Measurements from ENCODE around the gene DNAJC5. TPM values are rescaled to one million over a fixed set of nuclear protein-coding genes. Genes with fewer than 3 reads are reported as not detected.

DNAJC5 gene, protein sequence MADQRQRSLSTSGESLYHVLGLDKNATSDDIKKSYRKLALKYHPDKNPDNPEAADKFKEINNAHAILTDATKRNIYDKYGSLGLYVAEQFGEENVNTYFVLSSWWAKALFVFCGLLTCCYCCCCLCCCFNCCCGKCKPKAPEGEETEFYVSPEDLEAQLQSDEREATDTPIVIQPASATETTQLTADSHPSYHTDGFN
- 49.8 TPM for total RNA-seq
- long read RNA-seq, full-length matches to known transcripts, result 19 of 117 reads
- long read RNA-seq, partial matches to known transcripts, result 16 of 117 reads
- long read RNA-seq, other reads (novel, unspliced or antisense), result 82 of 117 reads

DNA sequence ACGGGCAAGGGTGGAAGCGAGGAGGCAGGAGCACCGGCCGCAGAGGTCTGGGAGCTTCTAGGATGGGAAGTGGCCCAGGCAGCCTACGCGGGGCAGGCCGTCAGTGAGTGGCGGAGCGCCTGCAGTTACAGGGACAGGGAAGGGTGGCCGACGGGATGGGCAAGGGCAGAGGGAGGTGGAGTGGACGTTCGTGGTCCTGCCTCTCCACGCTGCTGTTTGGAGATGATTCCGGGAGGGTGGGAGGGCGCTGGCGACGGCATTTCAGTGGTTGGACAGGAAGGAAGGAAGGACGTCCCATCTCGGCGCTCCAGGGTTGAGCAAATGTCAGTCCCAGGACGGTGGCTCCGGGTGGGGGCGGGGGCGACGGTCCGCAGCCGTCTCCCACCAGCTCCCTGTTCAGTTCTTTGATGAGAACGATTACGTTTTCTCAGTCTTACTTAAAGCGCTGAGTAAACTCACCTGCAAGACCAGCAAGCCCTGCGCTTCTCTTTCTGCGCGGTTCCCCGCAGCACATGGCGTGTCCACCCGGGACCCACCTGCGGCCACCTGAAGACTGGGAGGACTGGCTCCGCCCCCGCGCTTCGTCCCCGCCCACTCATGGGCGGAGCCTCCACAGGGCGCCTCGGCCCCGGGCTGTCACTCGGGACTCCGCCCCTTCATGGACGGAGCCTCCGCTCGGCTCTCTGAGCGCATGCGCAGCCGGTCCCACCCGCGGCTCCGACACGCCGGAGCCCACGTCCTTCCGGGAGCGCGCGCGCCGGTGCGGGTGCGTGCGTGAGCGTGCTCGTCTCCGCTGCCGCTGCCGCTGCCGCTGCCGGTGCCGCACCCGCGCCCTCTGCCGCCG lies at the start of gene DNAJC5:
DNAJC5 (plus strand) TSS at position 769 of the 844 bp plus-strand sequence. CDS start 33,220 bp downstream, outside the sequence.
- Histone ChIP-seq H3K4me3 (peak within 1 kb of the TSS; percentile 70), H3K9me3 (no peaks in the 10 kb centered on the region), H3K27ac (peak within 1 kb of the TSS; percentile 86), H3K4me1 (peaks cover 29% of the 10 kb centered on the region), H3K36me3 (peaks cover 29% of the 10 kb centered on the region), H3K27me3 (no peaks in the 10 kb centered on the region)
- TF ChIP-seq, protein P1, sequence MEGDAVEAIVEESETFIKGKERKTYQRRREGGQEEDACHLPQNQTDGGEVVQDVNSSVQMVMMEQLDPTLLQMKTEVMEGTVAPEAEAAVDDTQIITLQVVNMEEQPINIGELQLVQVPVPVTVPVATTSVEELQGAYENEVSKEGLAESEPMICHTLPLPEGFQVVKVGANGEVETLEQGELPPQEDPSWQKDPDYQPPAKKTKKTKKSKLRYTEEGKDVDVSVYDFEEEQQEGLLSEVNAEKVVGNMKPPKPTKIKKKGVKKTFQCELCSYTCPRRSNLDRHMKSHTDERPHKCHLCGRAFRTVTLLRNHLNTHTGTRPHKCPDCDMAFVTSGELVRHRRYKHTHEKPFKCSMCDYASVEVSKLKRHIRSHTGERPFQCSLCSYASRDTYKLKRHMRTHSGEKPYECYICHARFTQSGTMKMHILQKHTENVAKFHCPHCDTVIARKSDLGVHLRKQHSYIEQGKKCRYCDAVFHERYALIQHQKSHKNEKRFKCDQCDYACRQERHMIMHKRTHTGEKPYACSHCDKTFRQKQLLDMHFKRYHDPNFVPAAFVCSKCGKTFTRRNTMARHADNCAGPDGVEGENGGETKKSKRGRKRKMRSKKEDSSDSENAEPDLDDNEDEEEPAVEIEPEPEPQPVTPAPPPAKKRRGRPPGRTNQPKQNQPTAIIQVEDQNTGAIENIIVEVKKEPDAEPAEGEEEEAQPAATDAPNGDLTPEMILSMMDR (IDR thresholded peaks at IDR 0.05), result no peak
- intact Hi-C loops (cut with DNase I), result no loop called here
- DNase-seq (peak; percentile 98), ATAC-seq (peak; percentile 94)

DNA sequence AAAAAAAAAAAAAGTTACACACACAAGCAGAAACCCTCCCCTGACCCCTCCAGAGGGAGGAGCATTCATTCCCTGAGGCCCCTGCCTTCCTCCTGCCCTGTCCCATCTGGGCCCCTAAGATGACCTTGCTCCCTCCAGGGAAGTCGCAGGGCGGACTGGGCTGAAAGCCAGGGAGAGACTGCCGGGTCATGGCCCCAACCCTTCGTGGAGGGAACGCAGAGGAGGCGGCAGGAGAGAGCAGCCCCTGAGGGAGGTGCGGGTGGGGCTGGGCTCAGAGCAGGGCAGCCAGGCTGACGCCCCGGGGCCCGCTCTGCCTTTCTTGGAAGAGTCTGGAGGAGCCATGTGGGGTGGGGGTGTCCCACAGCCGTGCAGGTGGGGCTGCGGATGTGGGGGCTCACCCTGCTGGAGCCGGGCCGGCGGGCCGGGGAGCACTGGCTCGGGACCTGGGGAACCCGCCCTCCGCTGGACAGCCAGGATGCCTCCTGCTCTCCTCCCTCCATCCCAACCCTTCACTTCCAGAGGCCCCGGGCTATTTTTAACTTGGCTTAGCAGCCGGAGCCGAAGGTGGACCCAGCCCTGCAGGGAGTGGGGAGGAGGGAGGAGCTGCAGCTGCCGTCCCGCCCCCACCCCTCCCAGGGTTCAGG lies 48.7 kb upstream of the DNAJC5 start:
- H3K9me3 ChIP-seq, result no peaks in the 10 kb centered on the region
- TF ChIP-seq, protein P1 (IDR thresholded peaks at IDR 0.05), result no peak
- no peaks in the 10 kb centered on the region for H3K36me3 ChIP-seq
- H3K4me3 ChIP-seq, result no peak overlapping the region
- peaks cover 17% of the 10 kb centered on the region for H3K27me3 ChIP-seq
- no peak for DNase-seq
- H3K4me1 ChIP-seq, result peaks cover 26% of the 10 kb centered on the region
- intact Hi-C loops (cut with DNase I), result no loop called here
- peak; percentile 53 for ATAC-seq
- no peak overlapping the region for H3K27ac ChIP-seq

DNA sequence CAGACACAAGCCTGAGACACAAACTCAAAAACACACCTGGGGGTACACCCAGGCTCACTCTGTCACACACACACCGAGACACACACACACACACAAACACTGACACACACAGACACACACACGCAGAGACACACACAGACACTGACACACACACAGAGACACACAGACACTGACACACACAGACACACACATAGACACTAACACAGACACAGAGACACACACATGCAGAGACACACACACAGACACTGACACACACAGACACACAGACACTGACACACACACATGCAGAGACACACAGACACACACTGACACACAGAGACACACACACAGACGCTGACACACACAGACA lies 48.1 kb upstream of the DNAJC5 start:
- Histone ChIP-seq H3K27me3 (peaks cover 17% of the 10 kb centered on the region), H3K27ac (no peak overlapping the region)

DNA sequence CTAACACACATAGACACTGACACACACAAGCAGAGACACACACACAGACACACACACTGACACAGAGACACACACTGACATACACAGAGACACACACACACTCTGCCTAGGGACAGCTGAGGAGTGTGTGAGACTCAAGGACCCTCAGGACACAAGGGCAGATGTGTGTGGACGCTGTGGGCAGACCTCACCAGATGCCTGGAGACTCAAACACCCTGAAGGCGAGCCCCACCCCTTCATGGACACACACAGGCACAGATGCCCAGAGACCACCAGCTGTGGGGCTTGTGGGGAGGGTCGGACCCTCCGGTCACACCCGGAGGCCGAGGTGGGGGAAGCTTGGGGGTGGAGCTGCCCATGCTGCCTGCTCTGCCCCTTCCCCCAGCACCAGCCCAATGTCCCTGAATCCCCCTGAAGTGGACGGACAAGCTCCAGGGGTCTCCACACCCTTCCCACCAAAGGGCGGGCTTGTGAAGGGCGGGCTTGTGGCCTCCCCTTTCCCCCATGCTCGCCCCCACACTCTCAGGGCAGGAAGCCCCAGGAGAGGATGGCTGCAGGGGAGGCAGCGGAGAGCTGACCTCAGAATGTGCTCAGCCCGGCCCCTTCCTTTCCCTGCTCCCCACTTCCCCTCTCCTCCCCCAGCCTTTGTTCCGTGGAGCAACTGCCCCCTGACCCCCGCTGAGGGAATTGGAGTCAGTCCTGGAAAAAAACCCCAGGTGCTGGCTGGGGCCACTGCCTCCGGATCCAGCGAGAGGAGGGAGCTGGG lies 47.5 kb upstream of the DNAJC5 start:
- Histone ChIP-seq H3K9me3 (no peaks in the 10 kb centered on the region), H3K27me3 (peaks cover 17% of the 10 kb centered on the region), H3K4me3 (no peak overlapping the region), H3K4me1 (peaks cover 26% of the 10 kb centered on the region), H3K36me3 (no peaks in the 10 kb centered on the region), H3K27ac (peak overlapping the region; percentile 65)
- ATAC-seq (peak; percentile 36), DNase-seq (no peak)
- intact Hi-C loops (cut with DNase I), result no loop called here
- TF ChIP-seq, protein P1 (IDR thresholded peaks at IDR 0.05), result no peak

More for the DNA sequence above, 48.1 kb upstream of the DNAJC5 start:
- peaks cover 26% of the 10 kb centered on the region for H3K4me1 ChIP-seq
- no peak overlapping the region for H3K4me3 ChIP-seq
- TF ChIP-seq, protein P1 (IDR thresholded peaks at IDR 0.05), result no peak
- H3K36me3 ChIP-seq, result no peaks in the 10 kb centered on the region
- DNase-seq, result no peak
- ATAC-seq, result no peak
- H3K9me3 ChIP-seq, result no peaks in the 10 kb centered on the region
- intact Hi-C loops (cut with DNase I), result no loop called here

All from upper lobe of right lung (tissue), 1 donor.